Stimulated activated CD4-positive, alpha-beta T cell treated with anti-CD3 and anti-CD28 coated beads, TNF-alpha, amount 100 ng/mL, for 1 hour (primary cell): Measurements from ENCODE around the gene CENPP.

ENCODE experiments used
- DNase-seq, 3 donors: peaks; one replicate each; pipeline ENCODE4 v3.0.0-alpha.2; 2020; ENCODE audit warnings: low read depth in 3 of 3, low spot score in 1 of 3

The CENPP gene

GRCh38 chr9:92422611-92423338 is 97.0 kb downstream of the CENPP start:
- no peak for DNase-seq

- DNase-seq = no peak
Measured at GRCh38 chr9:92423612-92424011, 97.9 kb downstream of the CENPP start.

- no peak for DNase-seq
Measured at GRCh38 chr9:92424340-92424739, 98.6 kb downstream of the CENPP start, which contains the start of gene OMD. OMD (minus strand) TSS chr9:92424471; CDS start chr9:92417558, 6,913 bp downstream.

- DNase-seq = no peak
Measured at GRCh38 chr9:92425474-92425873, 99.7 kb downstream of the CENPP start.

GRCh38 chr9:92426501-92427145 is 100.9 kb downstream of the CENPP start:
- no peak for DNase-seq

GRCh38 chr9:92429836-92430235 is 104.1 kb downstream of the CENPP start:
- DNase-seq = no peak

GRCh38 chr9:92432350-92432749 is 106.6 kb downstream of the CENPP start:
- no peak for DNase-seq

- no peak for DNase-seq
Measured at GRCh38 chr9:92432972-92433548, 107.3 kb downstream of the CENPP start.

- DNase-seq = no peak
Measured at GRCh38 chr9:92435263-92435662, 109.5 kb downstream of the CENPP start.

GRCh38 chr9:92438900-92439526 is 113.3 kb downstream of the CENPP start:
- no peak for DNase-seq

GRCh38 chr9:92439921-92440750 is 114.4 kb downstream of the CENPP start:
- no peak for DNase-seq

- no peak for DNase-seq
Measured at GRCh38 chr9:92440751-92441046, 114.9 kb downstream of the CENPP start.

- DNase-seq = no peak
Measured at GRCh38 chr9:92444841-92445240, 119.1 kb downstream of the CENPP start.

GRCh38 chr9:92446536-92446935 is 120.8 kb downstream of the CENPP start:
- no peak for DNase-seq

- no peak for DNase-seq
Measured at GRCh38 chr9:92455217-92455616, 129.5 kb downstream of the CENPP start.

- DNase-seq = no peak
Measured at GRCh38 chr9:92457576-92457975, 131.8 kb downstream of the CENPP start.

GRCh38 chr9:92463387-92463786 is 137.6 kb downstream of the CENPP start:
- no peak for DNase-seq

- DNase-seq = no peak
Measured at GRCh38 chr9:92463984-92464383, 138.2 kb downstream of the CENPP start.

- no peak for DNase-seq
Measured at GRCh38 chr9:92467041-92467440, 141.3 kb downstream of the CENPP start.

GRCh38 chr9:92467511-92467910 is 141.8 kb downstream of the CENPP start:
- no peak for DNase-seq

GRCh38 chr9:92468206-92468605 is 142.5 kb downstream of the CENPP start:
- DNase-seq = no peak
